ENCODE measurements around the gene GHR.

GHR gene

DNA sequence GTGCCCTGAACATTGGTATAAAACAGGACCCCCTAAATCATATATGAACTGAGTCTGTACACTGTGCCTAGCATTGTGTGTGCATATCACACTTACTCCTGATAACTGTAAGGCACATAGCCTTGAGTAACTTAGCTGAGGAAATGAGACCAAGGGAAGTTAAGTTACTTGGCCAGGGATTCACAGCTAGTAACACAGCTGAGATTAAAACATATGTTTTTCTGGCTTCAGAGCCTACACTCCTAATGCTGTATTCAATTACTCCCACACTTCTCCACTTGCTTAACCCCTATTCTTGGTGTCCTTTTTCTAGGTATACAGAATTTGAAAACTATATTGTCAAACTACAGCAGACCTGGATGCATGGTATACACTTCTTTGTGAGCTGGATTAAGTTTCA is 12.8 kb downstream of the GHR start:
- TF ChIP-seq RAD21 (IDR thresholded peaks at IDR 0.05; ENCODE audit: low read depth) (no peak), TCF12 (IDR thresholded peaks at IDR 0.05; ENCODE audit: low read depth) (no peak), ZBTB7A (IDR thresholded peaks at IDR 0.05; ENCODE audit: low read depth) (no peak), FOXM1 (IDR thresholded peaks at IDR 0.05; ENCODE audit: borderline replicate concordance, low read depth) (no peak), CEBPB (IDR thresholded peaks at IDR 0.05) (no peak)
- TF ChIP-seq, protein P1, sequence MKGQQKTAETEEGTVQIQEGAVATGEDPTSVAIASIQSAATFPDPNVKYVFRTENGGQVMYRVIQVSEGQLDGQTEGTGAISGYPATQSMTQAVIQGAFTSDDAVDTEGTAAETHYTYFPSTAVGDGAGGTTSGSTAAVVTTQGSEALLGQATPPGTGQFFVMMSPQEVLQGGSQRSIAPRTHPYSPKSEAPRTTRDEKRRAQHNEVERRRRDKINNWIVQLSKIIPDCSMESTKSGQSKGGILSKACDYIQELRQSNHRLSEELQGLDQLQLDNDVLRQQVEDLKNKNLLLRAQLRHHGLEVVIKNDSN (IDR thresholded peaks at IDR 0.05): no peak

DNA sequence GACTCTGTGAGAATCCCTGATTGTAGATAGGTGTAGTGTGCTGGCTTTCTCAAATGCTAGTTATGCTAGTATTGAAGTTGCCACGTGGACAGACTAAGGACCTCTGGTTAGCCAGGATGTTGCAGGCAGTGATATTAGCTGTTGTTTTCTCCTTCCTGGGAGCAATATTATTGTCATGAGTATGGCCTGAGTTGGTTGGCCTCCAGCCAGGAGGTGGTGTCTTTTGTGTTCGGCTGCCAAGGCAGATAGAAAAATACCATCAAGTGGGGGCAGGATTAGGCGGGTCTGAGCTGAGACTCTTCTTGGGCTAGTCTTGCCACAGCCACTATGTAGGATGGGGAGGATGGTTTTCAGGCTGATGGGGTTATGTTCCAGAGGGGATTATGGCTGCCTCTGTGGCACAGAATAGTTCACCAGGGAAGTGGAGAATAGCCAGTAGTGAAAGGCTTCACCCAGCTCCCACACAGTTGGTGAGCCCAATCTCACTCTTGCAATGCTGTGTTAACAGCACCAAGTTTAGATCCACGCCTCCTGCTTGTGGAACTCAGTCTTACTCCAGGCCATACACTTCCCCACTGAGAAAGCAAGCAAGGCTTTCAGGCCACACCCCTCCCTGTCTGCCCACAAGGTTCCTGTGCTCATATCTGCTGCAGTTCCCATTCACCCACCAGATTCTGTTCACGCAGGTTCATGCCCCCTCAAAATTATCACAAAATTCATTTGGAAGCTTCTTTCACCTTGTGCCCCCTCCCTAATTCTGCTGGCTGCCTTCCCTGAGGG is 31.2 kb downstream of the GHR start:
- TF ChIP-seq NFIC (IDR thresholded peaks at IDR 0.05) (no peak), ZBTB7A (IDR thresholded peaks at IDR 0.05; ENCODE audit: low read depth) (no peak), TCF12 (IDR thresholded peaks at IDR 0.05; ENCODE audit: low read depth) (no peak), CEBPB (IDR thresholded peaks at IDR 0.05) (no peak), EP300 (IDR thresholded peaks at IDR 0.05; ENCODE audit: borderline replicate concordance) (no peak), TEAD4 (IDR thresholded peaks at IDR 0.05) (no peak), YY1 (IDR thresholded peaks at IDR 0.05; ENCODE audit: low read depth) (no peak), TAF1 (IDR thresholded peaks at IDR 0.05; ENCODE audit: low read depth) (no peak), FOXM1 (IDR thresholded peaks at IDR 0.05; ENCODE audit: borderline replicate concordance, low read depth) (no peak), RAD21 (IDR thresholded peaks at IDR 0.05; ENCODE audit: low read depth) (no peak), EGR1 (IDR thresholded peaks at IDR 0.05) (no peak), CREB1 (IDR thresholded peaks at IDR 0.05; ENCODE audit: low read depth) (no peak)
- TF ChIP-seq, protein P2, sequence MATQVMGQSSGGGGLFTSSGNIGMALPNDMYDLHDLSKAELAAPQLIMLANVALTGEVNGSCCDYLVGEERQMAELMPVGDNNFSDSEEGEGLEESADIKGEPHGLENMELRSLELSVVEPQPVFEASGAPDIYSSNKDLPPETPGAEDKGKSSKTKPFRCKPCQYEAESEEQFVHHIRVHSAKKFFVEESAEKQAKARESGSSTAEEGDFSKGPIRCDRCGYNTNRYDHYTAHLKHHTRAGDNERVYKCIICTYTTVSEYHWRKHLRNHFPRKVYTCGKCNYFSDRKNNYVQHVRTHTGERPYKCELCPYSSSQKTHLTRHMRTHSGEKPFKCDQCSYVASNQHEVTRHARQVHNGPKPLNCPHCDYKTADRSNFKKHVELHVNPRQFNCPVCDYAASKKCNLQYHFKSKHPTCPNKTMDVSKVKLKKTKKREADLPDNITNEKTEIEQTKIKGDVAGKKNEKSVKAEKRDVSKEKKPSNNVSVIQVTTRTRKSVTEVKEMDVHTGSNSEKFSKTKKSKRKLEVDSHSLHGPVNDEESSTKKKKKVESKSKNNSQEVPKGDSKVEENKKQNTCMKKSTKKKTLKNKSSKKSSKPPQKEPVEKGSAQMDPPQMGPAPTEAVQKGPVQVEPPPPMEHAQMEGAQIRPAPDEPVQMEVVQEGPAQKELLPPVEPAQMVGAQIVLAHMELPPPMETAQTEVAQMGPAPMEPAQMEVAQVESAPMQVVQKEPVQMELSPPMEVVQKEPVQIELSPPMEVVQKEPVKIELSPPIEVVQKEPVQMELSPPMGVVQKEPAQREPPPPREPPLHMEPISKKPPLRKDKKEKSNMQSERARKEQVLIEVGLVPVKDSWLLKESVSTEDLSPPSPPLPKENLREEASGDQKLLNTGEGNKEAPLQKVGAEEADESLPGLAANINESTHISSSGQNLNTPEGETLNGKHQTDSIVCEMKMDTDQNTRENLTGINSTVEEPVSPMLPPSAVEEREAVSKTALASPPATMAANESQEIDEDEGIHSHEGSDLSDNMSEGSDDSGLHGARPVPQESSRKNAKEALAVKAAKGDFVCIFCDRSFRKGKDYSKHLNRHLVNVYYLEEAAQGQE (IDR thresholded peaks at IDR 0.05; ENCODE audit: low read depth): no peak
- TF ChIP-seq, protein P3, sequence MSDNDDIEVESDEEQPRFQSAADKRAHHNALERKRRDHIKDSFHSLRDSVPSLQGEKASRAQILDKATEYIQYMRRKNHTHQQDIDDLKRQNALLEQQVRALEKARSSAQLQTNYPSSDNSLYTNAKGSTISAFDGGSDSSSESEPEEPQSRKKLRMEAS (IDR thresholded peaks at IDR 0.05): no peak
- TF ChIP-seq, protein P1 (IDR thresholded peaks at IDR 0.05): no peak

DNA sequence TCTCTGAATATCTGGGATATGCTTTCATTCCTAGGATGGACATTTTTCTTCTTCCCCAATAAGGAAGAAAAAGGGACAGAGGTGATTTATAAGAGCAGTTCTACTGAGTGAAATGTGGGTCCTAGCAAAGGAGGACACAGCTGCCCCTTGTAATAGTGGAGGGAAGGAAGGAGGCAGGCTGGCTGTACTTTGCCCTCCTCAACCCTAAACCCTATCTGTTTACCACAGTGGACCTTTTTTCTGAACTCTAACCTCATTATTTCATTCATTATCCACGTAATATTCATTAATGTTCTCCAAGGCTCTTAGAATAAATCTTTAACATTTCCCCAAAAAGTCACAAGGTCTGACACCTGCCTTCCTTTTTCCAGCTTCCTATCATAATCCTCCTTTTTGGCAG is 37.8 kb downstream of the GHR start:
- TF ChIP-seq TCF12 (IDR thresholded peaks at IDR 0.05; ENCODE audit: low read depth) (no peak), TAF1 (IDR thresholded peaks at IDR 0.05; ENCODE audit: low read depth) (no peak), CREB1 (IDR thresholded peaks at IDR 0.05; ENCODE audit: low read depth) (no peak), YY1 (IDR thresholded peaks at IDR 0.05; ENCODE audit: low read depth) (no peak)
- TF ChIP-seq, protein P1 (IDR thresholded peaks at IDR 0.05): no peak

DNA sequence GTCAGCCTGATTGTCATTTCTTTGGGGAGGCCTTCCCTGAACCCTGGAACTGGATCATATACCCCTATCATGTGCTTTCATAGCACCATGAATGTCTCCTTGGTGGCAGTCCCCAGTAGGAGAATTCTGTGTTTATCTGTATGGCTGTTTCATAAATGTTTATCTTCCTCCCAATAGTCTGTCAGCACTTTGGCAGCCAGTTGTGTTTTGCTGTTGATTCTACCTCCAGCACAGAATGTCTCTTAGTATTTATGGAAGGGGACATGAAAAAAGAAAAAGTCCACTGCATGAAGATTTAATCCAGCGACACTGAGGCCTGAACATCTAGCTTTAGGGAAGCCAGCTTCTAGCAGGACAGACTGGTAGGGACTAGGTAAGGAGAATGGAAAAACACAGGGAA is 38.3 kb downstream of the GHR start:
- no peak for TF ChIP-seq YY1 (IDR thresholded peaks at IDR 0.05; ENCODE audit: low read depth)
- no peak for TF ChIP-seq EP300 (IDR thresholded peaks at IDR 0.05; ENCODE audit: borderline replicate concordance)
- no peak for TF ChIP-seq FOXM1 (IDR thresholded peaks at IDR 0.05; ENCODE audit: borderline replicate concordance, low read depth)
- no peak for TF ChIP-seq NFIC (IDR thresholded peaks at IDR 0.05)
- TF ChIP-seq CREB1 (IDR thresholded peaks at IDR 0.05; ENCODE audit: low read depth): no peak

DNA sequence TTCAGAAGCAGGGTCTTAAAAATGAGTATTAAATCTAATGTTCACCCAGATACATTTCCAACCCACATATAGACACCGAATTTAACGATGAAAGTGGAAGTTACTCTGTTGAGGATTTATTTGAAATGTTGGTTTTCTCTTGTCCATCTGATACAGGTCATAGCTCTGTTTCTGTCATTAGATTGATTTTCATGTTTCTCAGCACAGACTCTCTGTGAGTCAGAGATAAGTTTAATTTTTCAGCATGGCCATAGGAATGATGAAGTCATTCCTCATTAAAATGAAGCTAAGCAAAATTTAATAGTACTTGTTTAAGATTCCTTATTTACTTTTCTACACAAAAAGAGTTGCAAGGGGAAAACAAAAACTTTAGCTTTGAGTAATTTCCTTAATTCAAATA is 38.8 kb downstream of the GHR start:
- TF ChIP-seq CREB1 (IDR thresholded peaks at IDR 0.05; ENCODE audit: low read depth) (no peak), NFIC (IDR thresholded peaks at IDR 0.05) (no peak)
- TF ChIP-seq, protein P3 (IDR thresholded peaks at IDR 0.05): no peak

DNA sequence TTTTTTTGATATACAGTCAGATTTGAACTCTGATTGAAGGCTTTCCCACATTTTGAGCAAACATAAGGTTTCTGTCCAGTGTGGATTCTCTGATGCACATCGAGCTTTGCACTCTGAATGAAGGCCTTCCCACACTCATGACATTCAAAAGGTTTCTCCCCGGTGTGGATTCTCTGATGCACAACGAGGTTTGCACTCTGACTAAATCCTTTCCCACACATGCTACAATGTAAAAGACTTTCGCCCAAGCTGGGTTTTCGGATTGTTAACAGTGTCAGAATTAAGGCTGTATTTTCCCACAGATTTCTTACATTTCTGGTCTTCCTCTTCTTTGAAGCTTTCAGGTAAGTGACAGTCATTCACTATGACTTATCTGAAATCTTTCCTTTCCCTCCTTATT is 44.3 kb downstream of the GHR start:
- TF ChIP-seq, protein P2 (IDR thresholded peaks at IDR 0.05; ENCODE audit: low read depth): no peak
- TF ChIP-seq RAD21 (IDR thresholded peaks at IDR 0.05; ENCODE audit: low read depth): no peak
- TF ChIP-seq TAF1 (IDR thresholded peaks at IDR 0.05; ENCODE audit: low read depth): no peak
- no peak for TF ChIP-seq TCF12 (IDR thresholded peaks at IDR 0.05; ENCODE audit: low read depth)
- no peak for TF ChIP-seq EP300 (IDR thresholded peaks at IDR 0.05; ENCODE audit: borderline replicate concordance)
- no peak for TF ChIP-seq NFIC (IDR thresholded peaks at IDR 0.05)
- no peak for TF ChIP-seq CEBPB (IDR thresholded peaks at IDR 0.05)
- TF ChIP-seq YY1 (IDR thresholded peaks at IDR 0.05; ENCODE audit: low read depth): no peak
- TF ChIP-seq EGR1 (IDR thresholded peaks at IDR 0.05): no peak
- no peak for TF ChIP-seq ZBTB7A (IDR thresholded peaks at IDR 0.05; ENCODE audit: low read depth)
- no peak for TF ChIP-seq CREB1 (IDR thresholded peaks at IDR 0.05; ENCODE audit: low read depth)
- TF ChIP-seq, protein P1 (IDR thresholded peaks at IDR 0.05): no peak
- TF ChIP-seq FOXM1 (IDR thresholded peaks at IDR 0.05; ENCODE audit: borderline replicate concordance, low read depth): no peak
- no peak for TF ChIP-seq TEAD4 (IDR thresholded peaks at IDR 0.05)
- TF ChIP-seq, protein P3 (IDR thresholded peaks at IDR 0.05): no peak
